IPS-18a (cell line): Measurements from ENCODE around the gene ZNF516.

Source experiments
- H3K27ac ChIP-seq: one replicate; pipeline ENCODE4 v1.5.1; 2013; ENCODE audit warnings: low read length
- H3K27me3 ChIP-seq: one replicate; pipeline ENCODE4 v1.6.1; 2013; ENCODE audit warnings: mild to moderate bottlenecking, low read length; ENCODE audit not compliant: control insufficient read depth, insufficient read depth
- H3K36me3 ChIP-seq: one replicate; pipeline ENCODE4 v1.6.1; 2013; ENCODE audit warnings: low read depth, low read length; ENCODE audit not compliant: control insufficient read depth
- H3K4me1 ChIP-seq: one replicate; pipeline ENCODE4 v1.6.1; 2013; ENCODE audit warnings: low read depth, low read length; ENCODE audit not compliant: control insufficient read depth
- H3K4me3 ChIP-seq: one replicate; pipeline ENCODE4 v1.5.1; 2013; ENCODE audit warnings: low read length
- H3K9ac ChIP-seq: one replicate; pipeline ENCODE4 v1.6.1; 2013; ENCODE audit warnings: mild to moderate bottlenecking, low read length, moderate library complexity
- H3K9me3 ChIP-seq: one replicate; pipeline ENCODE4 v1.6.1; 2013; ENCODE audit warnings: low read depth, low read length; ENCODE audit not compliant: control insufficient read depth

Gene ZNF516

GRCh38 chr18:76414936-76415621, 80.0 kb downstream of the ZNF516 start:
- Histone ChIP-seq H3K36me3 (no peaks in the 10 kb centered on the region), H3K4me1 (peaks cover 3% of the 10 kb centered on the region), H3K9me3 (no peaks in the 10 kb centered on the region), H3K9ac (no peak overlapping the region), H3K27me3 (no peaks in the 10 kb centered on the region), H3K27ac (no peak overlapping the region), H3K4me3 (no peak overlapping the region)

GRCh38 chr18:76412818-76413565, 82.0 kb downstream of the ZNF516 start:
- H3K9me3 ChIP-seq, result no peaks in the 10 kb centered on the region
- H3K4me1 ChIP-seq, result peaks cover 3% of the 10 kb centered on the region
- no peak overlapping the region for H3K9ac ChIP-seq
- no peaks in the 10 kb centered on the region for H3K27me3 ChIP-seq
- no peak overlapping the region for H3K27ac ChIP-seq
- H3K36me3 ChIP-seq, result no peaks in the 10 kb centered on the region
- no peak overlapping the region for H3K4me3 ChIP-seq

GRCh38 chr18:76412010-76412817, 82.8 kb downstream of the ZNF516 start:
- no peaks in the 10 kb centered on the region for H3K36me3 ChIP-seq
- H3K9me3 ChIP-seq, result no peaks in the 10 kb centered on the region
- no peak overlapping the region for H3K4me3 ChIP-seq
- H3K27me3 ChIP-seq, result no peaks in the 10 kb centered on the region
- H3K9ac ChIP-seq, result no peak overlapping the region
- peaks cover 3% of the 10 kb centered on the region for H3K4me1 ChIP-seq
- no peak overlapping the region for H3K27ac ChIP-seq

- peaks cover 3% of the 10 kb centered on the region for H3K4me1 ChIP-seq
- H3K36me3 ChIP-seq, result no peaks in the 10 kb centered on the region
- no peak overlapping the region for H3K27ac ChIP-seq
- no peak overlapping the region for H3K9ac ChIP-seq
- no peak overlapping the region for H3K4me3 ChIP-seq
- no peaks in the 10 kb centered on the region for H3K27me3 ChIP-seq
- no peaks in the 10 kb centered on the region for H3K9me3 ChIP-seq
These were observed 84.2 kb downstream of the ZNF516 start for GRCh38 chr18:76410660-76411417.

GRCh38 chr18:76410033-76410432, 85.0 kb downstream of the ZNF516 start:
- Histone ChIP-seq H3K36me3 (no peaks in the 10 kb centered on the region), H3K27ac (no peak overlapping the region), H3K27me3 (no peaks in the 10 kb centered on the region), H3K9ac (no peak overlapping the region), H3K4me1 (peaks cover 3% of the 10 kb centered on the region), H3K9me3 (no peaks in the 10 kb centered on the region), H3K4me3 (no peak overlapping the region)

GRCh38 chr18:76408480-76409067, 86.5 kb downstream of the ZNF516 start:
- H3K4me1 ChIP-seq, result peaks cover 3% of the 10 kb centered on the region
- H3K9ac ChIP-seq, result no peak overlapping the region
- no peaks in the 10 kb centered on the region for H3K36me3 ChIP-seq
- no peaks in the 10 kb centered on the region for H3K9me3 ChIP-seq
- H3K27ac ChIP-seq, result no peak overlapping the region
- H3K27me3 ChIP-seq, result no peaks in the 10 kb centered on the region
- no peak overlapping the region for H3K4me3 ChIP-seq

- H3K36me3 ChIP-seq, result no peaks in the 10 kb centered on the region
- no peak overlapping the region for H3K9ac ChIP-seq
- H3K4me1 ChIP-seq, result peaks cover 3% of the 10 kb centered on the region
These were observed 87.4 kb downstream of the ZNF516 start for GRCh38 chr18:76407681-76408080.

GRCh38 chr18:76406791-76407190, 88.3 kb downstream of the ZNF516 start:
- Histone ChIP-seq H3K9ac (no peak overlapping the region), H3K27me3 (no peaks in the 10 kb centered on the region), H3K27ac (no peak overlapping the region), H3K4me1 (peaks cover under 1% of the 10 kb centered on the region), H3K36me3 (no peaks in the 10 kb centered on the region), H3K9me3 (no peaks in the 10 kb centered on the region), H3K4me3 (no peak overlapping the region)

More at GRCh38 chr18:76407681-76408080, 87.4 kb downstream of the ZNF516 start:
- no peaks in the 10 kb centered on the region for H3K27me3 ChIP-seq
- H3K4me3 ChIP-seq, result no peak overlapping the region
- H3K9me3 ChIP-seq, result no peaks in the 10 kb centered on the region
- no peak overlapping the region for H3K27ac ChIP-seq

- Histone ChIP-seq H3K4me3 (no peak overlapping the region), H3K36me3 (no peaks in the 10 kb centered on the region), H3K4me1 (no peaks in the 10 kb centered on the region), H3K9ac (no peak overlapping the region), H3K27me3 (no peaks in the 10 kb centered on the region), H3K9me3 (no peaks in the 10 kb centered on the region), H3K27ac (no peak overlapping the region)
These were observed 89.2 kb downstream of the ZNF516 start for GRCh38 chr18:76405681-76406356.

- Histone ChIP-seq H3K9ac (no peak overlapping the region), H3K36me3 (no peaks in the 10 kb centered on the region), H3K27me3 (no peaks in the 10 kb centered on the region), H3K4me3 (no peak overlapping the region), H3K9me3 (no peaks in the 10 kb centered on the region), H3K27ac (no peak overlapping the region), H3K4me1 (no peaks in the 10 kb centered on the region)
These were observed 89.8 kb downstream of the ZNF516 start for GRCh38 chr18:76405280-76405679.
